ENCODE data around the gene FAT3.

FAT3 gene

GRCh38 chr11:92227959-92228935 lies 3.6 kb downstream of the FAT3 start:
- DNase-seq: no peak

DNA sequence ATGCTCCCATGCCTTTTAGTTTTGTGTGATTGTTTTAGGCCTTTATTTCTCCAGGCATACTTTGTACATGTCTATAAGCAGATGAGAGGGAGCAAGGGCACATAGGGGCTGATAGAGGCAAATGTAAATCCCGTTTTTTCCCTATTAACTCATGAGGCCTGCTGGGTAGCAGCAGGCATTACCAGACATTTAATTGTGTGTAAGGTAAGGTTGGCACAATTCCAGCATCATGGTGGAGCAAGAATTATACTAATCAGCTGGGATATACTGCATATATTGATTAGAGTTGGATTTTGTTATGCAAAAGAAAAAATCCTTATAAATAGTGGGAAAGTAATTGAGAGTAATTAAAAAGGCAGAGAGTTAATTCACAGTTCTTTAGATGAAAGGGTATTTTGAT lies 12.2 kb downstream of the FAT3 start:
- no peak for DNase-seq

DNA sequence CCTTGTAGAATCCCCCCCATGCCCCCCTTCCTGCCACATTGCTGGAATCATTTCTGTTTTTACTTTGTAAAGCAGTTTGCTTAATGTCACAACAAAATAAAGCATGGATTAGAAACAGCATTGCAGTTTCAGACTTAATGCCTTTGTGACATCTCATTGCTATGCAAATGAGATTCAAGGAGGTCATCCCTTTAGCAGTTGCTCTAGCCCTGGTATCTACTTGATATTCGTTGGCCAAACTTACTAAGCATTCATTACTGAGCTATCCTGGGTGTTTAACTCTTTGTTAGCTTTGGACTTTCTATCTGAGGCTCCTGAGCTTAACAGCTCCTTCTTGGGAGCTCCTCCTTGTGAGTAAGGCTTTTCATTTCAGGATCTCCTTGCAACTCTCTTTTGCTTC lies 16.3 kb downstream of the FAT3 start:
- no peak for DNase-seq

GRCh38 chr11:92245700-92246271 lies 21.2 kb downstream of the FAT3 start:
- DNase-seq: no peak

DNA sequence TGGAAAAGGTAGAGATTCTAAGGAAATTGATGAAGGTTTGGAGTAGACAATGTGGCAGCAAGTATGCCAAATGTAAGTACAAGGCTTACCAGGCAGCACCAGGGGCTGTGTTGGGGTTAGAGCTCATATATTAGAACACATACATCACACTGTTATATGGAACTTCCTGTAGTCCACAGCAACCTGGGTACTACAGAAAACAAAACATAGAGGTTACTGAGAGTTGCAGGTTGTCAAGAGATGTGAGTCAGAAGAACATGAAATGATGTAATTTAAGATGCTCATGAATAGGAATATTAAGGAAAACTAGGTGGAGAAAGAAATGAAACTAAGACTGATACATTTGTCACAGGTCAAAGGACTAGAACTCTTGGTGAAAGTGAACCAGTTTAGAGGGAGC lies 22.0 kb downstream of the FAT3 start:
- no peak for DNase-seq

DNA sequence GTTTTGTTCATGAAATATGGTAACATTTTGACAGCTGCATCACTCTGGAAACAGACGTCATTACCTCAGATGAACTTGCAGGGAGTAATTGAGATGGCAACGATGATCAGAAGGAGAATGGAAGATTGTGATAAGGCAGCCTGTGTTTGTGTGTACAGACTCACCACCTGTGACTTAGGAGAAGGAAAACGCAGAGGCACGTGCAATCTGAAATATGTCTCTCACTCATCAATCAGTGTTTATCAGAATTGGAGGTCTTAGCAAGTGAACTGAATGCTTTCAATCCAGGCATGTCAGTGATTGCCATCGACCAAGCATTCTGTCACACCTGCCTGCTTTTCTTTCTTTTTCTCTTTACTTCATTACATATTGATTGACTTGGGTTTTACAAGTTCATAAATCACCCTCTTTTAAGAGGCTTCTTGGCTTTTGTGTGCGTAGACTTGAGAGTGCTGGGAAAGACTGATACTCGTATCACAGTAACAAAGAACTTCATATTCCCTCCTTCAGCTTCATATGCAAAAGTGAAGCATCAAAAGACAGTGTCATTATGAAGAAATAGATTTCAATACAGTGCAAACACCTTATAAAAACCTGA lies 24.6 kb downstream of the FAT3 start:
- no peak for DNase-seq

DNA sequence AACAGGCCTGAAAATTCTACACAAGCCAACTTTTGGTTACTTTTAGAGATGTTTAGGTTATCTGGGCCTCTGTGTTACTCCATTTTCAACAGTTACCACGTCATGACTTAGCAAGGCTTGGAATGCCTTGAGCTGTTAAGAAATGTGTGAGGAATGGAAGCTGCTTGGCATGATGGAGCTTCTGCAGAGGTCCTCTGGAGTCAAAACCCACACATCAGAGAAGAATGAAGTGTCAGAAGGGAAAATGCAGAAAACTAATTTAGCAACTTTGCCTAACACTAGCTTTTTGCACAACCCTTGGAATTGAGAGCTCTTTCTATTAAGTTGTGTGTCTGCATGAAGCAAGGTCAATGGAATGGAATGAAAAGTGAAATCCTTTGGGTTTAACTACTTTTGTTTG lies 27.4 kb downstream of the FAT3 start:
- no peak for DNase-seq

DNA sequence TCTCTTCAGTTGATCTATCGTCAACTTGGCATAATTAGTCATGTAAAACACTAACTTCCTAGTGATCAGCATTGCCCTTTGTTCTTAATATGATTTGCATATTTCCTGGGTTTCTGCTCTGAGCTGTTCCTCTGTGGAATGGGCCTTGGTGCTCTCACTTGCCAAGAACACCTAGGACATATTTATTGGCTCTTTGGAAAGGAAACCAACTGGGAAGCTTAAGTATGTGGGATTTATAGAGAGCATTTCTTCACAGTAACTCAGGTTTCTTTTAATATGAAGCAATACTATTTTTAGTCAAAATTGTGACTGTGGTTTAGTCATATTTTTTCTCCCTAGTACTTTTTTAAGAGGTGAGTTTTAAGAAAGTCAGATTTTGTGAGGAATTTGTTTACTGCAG lies 28.8 kb downstream of the FAT3 start:
- DNase-seq: no peak

DNA sequence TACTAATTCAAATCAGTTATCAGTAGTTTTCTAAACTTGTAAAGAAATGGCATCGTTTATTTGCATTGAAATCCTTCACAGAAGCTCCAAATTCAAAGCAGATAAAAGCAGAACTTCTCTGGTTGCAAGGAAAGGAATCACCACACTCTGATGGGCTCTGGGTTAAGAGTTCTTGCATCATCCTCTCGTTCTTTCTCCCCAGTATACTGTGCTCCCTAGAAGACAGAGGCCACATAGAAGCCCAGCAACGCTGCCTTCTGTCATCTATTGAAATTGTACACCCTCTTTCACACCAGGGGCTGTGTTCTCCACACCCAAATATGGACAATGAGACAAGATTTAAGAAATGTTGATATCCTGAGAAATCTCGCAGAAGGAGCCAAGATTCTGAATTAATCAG lies 29.3 kb downstream of the FAT3 start:
- DNase-seq: no peak

GRCh38 chr11:92257536-92257935 lies 32.9 kb downstream of the FAT3 start:
- no peak for DNase-seq

GRCh38 chr11:92259861-92260260 lies 35.2 kb downstream of the FAT3 start:
- DNase-seq: no peak

DNA sequence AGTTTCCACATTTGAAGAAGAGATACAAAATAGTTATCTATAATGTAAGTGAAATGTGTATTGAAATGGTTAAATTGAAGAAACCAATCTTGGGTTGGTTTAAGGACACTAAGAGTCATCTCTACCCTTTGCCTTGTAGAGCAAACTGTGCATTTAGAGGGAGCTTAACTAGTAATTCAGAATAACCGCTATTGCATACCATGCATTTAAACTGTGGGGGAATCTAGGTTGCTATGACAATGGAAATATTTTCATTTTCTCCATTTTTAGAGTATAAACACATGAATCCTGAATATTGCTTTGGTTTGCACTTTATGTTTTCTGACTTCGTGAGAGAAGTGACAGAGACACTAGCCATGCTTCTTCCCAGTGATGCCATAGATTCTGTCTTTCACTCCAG lies 39.7 kb downstream of the FAT3 start:
- no peak for DNase-seq

DNA sequence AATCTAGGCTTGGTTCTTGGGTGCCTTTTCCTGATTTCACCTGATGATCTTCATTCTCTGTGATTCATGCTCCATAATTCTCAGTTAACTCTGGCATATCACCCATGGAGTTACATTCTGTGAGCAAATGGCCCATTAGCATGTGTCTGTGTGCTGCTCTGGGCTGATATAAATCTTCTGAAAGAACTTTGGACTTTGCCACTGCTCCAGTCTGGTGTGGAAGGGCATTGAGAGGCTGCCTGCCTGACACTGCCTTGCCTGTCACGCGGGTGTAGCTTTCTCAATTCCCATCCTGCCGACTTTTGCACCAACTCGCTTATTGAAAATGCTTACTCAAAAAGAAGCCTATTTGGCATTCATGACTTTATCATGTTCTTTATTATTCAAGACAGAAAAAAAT lies 42.2 kb downstream of the FAT3 start:
- DNase-seq: no peak

- no peak for DNase-seq
These were observed 42.7 kb downstream of the FAT3 start for GRCh38 chr11:92267278-92267677.

DNA sequence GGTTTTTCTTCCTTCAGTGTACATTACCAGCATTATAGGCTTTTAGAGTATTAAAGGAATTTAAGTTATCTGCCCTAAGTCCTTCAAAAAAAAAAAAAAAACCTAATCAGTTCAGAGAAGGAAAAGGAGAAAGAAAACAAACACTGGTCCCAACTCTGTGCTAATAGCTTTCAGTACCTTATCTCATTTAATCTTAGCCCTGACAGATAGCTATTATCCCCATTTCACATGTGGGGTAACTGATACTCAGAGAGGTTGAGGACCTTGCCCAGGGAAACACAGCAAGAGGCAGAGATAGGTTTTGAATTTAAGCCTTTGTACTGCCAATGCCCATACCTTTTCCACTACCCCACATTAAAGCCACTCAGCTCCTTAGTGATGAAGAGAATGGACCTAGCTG lies 43.4 kb downstream of the FAT3 start:
- DNase-seq: no peak

DNA sequence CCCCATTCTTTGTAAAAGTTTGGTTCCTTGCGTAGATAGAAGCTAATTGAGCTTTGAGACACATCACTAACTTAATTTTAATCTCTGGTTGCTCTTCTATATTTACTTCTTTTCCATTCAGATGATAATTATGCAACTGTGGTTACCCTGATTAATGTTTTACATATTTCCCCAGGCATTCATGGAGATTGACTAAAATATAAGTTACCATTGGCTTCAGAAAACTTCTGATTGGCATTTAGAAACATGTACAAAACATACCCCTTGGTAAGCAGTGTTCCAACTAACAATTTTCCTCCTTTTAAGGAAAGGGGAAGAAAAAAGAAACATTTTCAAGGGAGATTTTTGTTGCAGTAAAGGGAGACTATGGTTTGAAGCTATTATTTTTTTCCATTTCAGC lies 43.9 kb downstream of the FAT3 start:
- no peak for DNase-seq

DNA sequence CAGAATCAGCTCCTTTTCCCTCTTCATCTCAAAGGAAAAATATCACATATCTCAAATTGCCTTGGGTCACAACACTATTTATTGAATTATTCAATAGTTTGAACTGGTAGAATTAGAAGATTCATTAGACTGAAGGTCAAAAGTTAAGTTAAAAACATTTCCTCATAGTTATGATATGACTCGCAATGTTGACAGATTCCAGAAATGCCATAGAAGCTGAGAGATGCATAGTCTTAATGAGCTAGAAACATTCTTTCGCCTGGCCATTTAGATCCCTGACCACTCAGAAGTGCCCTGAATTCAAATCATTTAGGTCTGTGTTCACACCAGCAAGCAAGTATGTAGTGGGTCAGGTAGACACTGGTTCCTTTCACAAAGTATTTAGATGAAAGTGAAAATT lies 44.4 kb downstream of the FAT3 start:
- no peak for DNase-seq

GRCh38 chr11:92269841-92270240 lies 45.2 kb downstream of the FAT3 start:
- no peak for DNase-seq

DNA sequence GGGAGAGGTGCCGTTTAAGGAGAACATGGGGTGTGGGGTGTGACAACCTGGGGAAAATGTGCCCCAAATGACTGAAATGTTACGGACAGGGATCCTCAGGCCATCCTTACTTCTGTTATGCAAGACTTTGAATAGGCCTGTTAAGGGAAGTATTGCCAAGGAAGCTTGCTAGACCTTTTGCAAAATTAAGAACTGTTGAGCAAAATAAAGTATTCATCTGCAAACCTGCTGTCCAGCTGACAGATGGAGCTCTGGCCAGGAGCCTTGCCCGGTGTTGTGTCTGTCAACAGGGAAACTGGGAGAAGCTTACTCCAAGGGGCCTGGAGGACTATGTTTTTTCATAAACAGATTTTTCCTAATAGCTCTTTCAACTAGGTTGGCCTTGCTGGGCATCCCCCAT lies 48.0 kb downstream of the FAT3 start:
- no peak for DNase-seq
